IgD-negative memory B cell (primary cell): ENCODE measurements around the gene DYNC1LI2. TPM values are rescaled to one million over a fixed set of nuclear protein-coding genes. Genes with fewer than 3 reads are reported as not detected.
A peak's percentile ranks its signal among the peaks of the same experiment; 100 is the strongest.
"Not testable (repeated sequence)": the region's sequence is repeated elsewhere in the genome, so short reads cannot be mapped to it uniquely, and the experiment has no call there.

Experiments
- H3K27ac Mint-ChIP-seq, 3 donors: one replicate each; pipeline ENCODE4 v1.8.0; 2020 to 2022; ENCODE audit warnings: mild to moderate bottlenecking in 3 of 3, mixed read lengths in 3 of 3, moderate library complexity in 1 of 3
- H3K27me3 Mint-ChIP-seq: one replicate; pipeline ENCODE4 v1.8.0; 2021; ENCODE audit warnings: mixed read lengths
- H3K36me3 Mint-ChIP-seq: one replicate; pipeline ENCODE4 v1.8.0; 2020; ENCODE audit warnings: mild to moderate bottlenecking, mixed read lengths
- H3K4me1 Mint-ChIP-seq, 3 donors: one replicate each; pipeline ENCODE4 v1.8.0; 2020 to 2022; ENCODE audit warnings: mixed read lengths in 3 of 3, mild to moderate bottlenecking in 1 of 3
- H3K4me3 Mint-ChIP-seq, 4 donors: one replicate each; pipeline ENCODE4 v1.8.0; 2020 to 2022; ENCODE audit warnings: mild to moderate bottlenecking in 4 of 4, mixed read lengths in 4 of 4, moderate library complexity in 3 of 4
- H3K9me3 Mint-ChIP-seq, 3 donors: one replicate each; pipeline ENCODE4 v1.8.0; 2020 to 2021; ENCODE audit warnings: mixed read lengths in 3 of 3, mild to moderate bottlenecking in 1 of 3
- polyA plus RNA-seq: library from polyadenylated mRNA; unstranded; fragments of 300-500 nt; fragmentation: Illumina TruSeq; gene quantifications from one replicate; pipeline ENCODE4 v1.2.3, GENCODE V29; 2021

Gene DYNC1LI2
- polyA plus RNA-seq, 1 donor from 2014 or later, result 29.4 TPM

- Mint-ChIP-seq H3K4me3 (peak overlapping the region; percentile 81 to 91 (median 84)), H3K36me3 (no peaks in the 10 kb centered on the region), H3K27ac (peak overlapping the region in 2 of 3 donors; percentile 76 to 77), H3K9me3 (no peaks in the 10 kb centered on the region), H3K4me1 (peaks cover 0 to 8% (median 7%) of the 10 kb centered on the region in 3 donors), H3K27me3 (peaks cover 21% of the 10 kb centered on the region)
These were observed 55.3 kb downstream of the DYNC1LI2 start for GRCh38 chr16:66695935-66696668.

- H3K4me3 Mint-ChIP-seq, result peak overlapping the region; percentile 81 to 91 (median 86)
These were observed 55.9 kb downstream of the DYNC1LI2 start for GRCh38 chr16:66695471-66695934.

GRCh38 chr16:66693149-66693548, 58.3 kb downstream of the DYNC1LI2 start:
- H3K27ac Mint-ChIP-seq, result no peak overlapping the region
- no peaks in the 10 kb centered on the region for H3K36me3 Mint-ChIP-seq
- H3K4me3 Mint-ChIP-seq, result no peak overlapping the region
- no peaks in the 10 kb centered on the region for H3K9me3 Mint-ChIP-seq
- peaks cover 0 to 7% (median 7%) of the 10 kb centered on the region in 3 donors for H3K4me1 Mint-ChIP-seq
- H3K27me3 Mint-ChIP-seq, result peaks cover 32% of the 10 kb centered on the region

More at GRCh38 chr16:66695471-66695934, 55.9 kb downstream of the DYNC1LI2 start:
- Mint-ChIP-seq H3K4me1 (peaks cover 0 to 7% (median 7%) of the 10 kb centered on the region in 3 donors), H3K27ac (peak overlapping the region in 2 of 3 donors; percentile 76 to 77), H3K27me3 (peaks cover 26% of the 10 kb centered on the region), H3K36me3 (no peaks in the 10 kb centered on the region), H3K9me3 (no peaks in the 10 kb centered on the region)

- peaks cover 32% of the 10 kb centered on the region for H3K27me3 Mint-ChIP-seq
- H3K9me3 Mint-ChIP-seq, result no peaks in the 10 kb centered on the region
- H3K4me3 Mint-ChIP-seq, result peak overlapping the region in 1 of 4 donors; percentile 17
- H3K4me1 Mint-ChIP-seq, result peaks cover 0 to 6% (median 6%) of the 10 kb centered on the region in 3 donors
- H3K36me3 Mint-ChIP-seq, result no peaks in the 10 kb centered on the region
- no peak overlapping the region for H3K27ac Mint-ChIP-seq
These were observed 59.1 kb downstream of the DYNC1LI2 start for GRCh38 chr16:66692341-66692740.

GRCh38 chr16:66691234-66691633, 60.2 kb downstream of the DYNC1LI2 start:
- Mint-ChIP-seq H3K27ac (no peak overlapping the region), H3K4me1 (peaks cover 0 to 4% (median 4%) of the 10 kb centered on the region in 3 donors), H3K4me3 (no peak overlapping the region), H3K27me3 (peaks cover 32% of the 10 kb centered on the region), H3K36me3 (no peaks in the 10 kb centered on the region), H3K9me3 (no peaks in the 10 kb centered on the region)

- H3K9me3 Mint-ChIP-seq, result no peaks in the 10 kb centered on the region
- H3K36me3 Mint-ChIP-seq, result no peaks in the 10 kb centered on the region
- peaks cover 0 to 3% (median under 1%) of the 10 kb centered on the region in 3 donors for H3K4me1 Mint-ChIP-seq
- H3K4me3 Mint-ChIP-seq, result no peak overlapping the region
- peaks cover 27% of the 10 kb centered on the region for H3K27me3 Mint-ChIP-seq
- no peak overlapping the region for H3K27ac Mint-ChIP-seq
These were observed 61.1 kb downstream of the DYNC1LI2 start for GRCh38 chr16:66690106-66690847.

GRCh38 chr16:66689282-66689681, 62.1 kb downstream of the DYNC1LI2 start:
- no peaks in the 10 kb centered on the region for H3K9me3 Mint-ChIP-seq
- no peak overlapping the region for H3K4me3 Mint-ChIP-seq
- H3K36me3 Mint-ChIP-seq, result peaks cover 1% of the 10 kb centered on the region
- peaks cover 21% of the 10 kb centered on the region for H3K27me3 Mint-ChIP-seq
- H3K4me1 Mint-ChIP-seq, result no peaks in the 10 kb centered on the region
- no peak overlapping the region for H3K27ac Mint-ChIP-seq

GRCh38 chr16:66687906-66688625, 63.3 kb downstream of the DYNC1LI2 start:
- Mint-ChIP-seq H3K9me3 (no peaks in the 10 kb centered on the region), H3K4me3 (no peak overlapping the region), H3K4me1 (no peaks in the 10 kb centered on the region), H3K36me3 (peaks cover 1% of the 10 kb centered on the region), H3K27me3 (peaks cover 15% of the 10 kb centered on the region), H3K27ac (no peak overlapping the region)

- not testable (repeated sequence) for H3K27ac Mint-ChIP-seq, H3K4me1 Mint-ChIP-seq, H3K36me3 Mint-ChIP-seq, H3K27me3 Mint-ChIP-seq, H3K9me3 Mint-ChIP-seq, H3K4me3 Mint-ChIP-seq
These were observed 65.8 kb downstream of the DYNC1LI2 start for GRCh38 chr16:66685501-66686115.

GRCh38 chr16:66682271-66682670, 69.1 kb downstream of the DYNC1LI2 start:
- Mint-ChIP-seq H3K4me1 (peaks cover 0 to 3% (median 0%) of the 10 kb centered on the region in 3 donors), H3K27ac (no peak overlapping the region), H3K27me3 (no peaks in the 10 kb centered on the region), H3K4me3 (no peak overlapping the region), H3K36me3 (peaks cover 1% of the 10 kb centered on the region), H3K9me3 (no peaks in the 10 kb centered on the region)

GRCh38 chr16:66681676-66682075, 69.7 kb downstream of the DYNC1LI2 start:
- Mint-ChIP-seq H3K27me3 (no peaks in the 10 kb centered on the region), H3K27ac (no peak overlapping the region)

GRCh38 chr16:66678337-66678736, 73.1 kb downstream of the DYNC1LI2 start:
- Mint-ChIP-seq H3K36me3 (no peaks in the 10 kb centered on the region), H3K4me3 (no peak overlapping the region), H3K27ac (no peak overlapping the region), H3K9me3 (no peaks in the 10 kb centered on the region), H3K27me3 (no peaks in the 10 kb centered on the region), H3K4me1 (peaks cover 0 to 4% (median 0%) of the 10 kb centered on the region in 3 donors)

More at GRCh38 chr16:66681676-66682075, 69.7 kb downstream of the DYNC1LI2 start:
- H3K4me3 Mint-ChIP-seq, result no peak overlapping the region
- H3K9me3 Mint-ChIP-seq, result no peaks in the 10 kb centered on the region
- H3K36me3 Mint-ChIP-seq, result peaks cover 1% of the 10 kb centered on the region
- H3K4me1 Mint-ChIP-seq, result peaks cover 0 to 3% (median 0%) of the 10 kb centered on the region in 3 donors

GRCh38 chr16:66677836-66678235, 73.6 kb downstream of the DYNC1LI2 start:
- no peaks in the 10 kb centered on the region for H3K9me3 Mint-ChIP-seq
- H3K36me3 Mint-ChIP-seq, result no peaks in the 10 kb centered on the region
- no peaks in the 10 kb centered on the region for H3K27me3 Mint-ChIP-seq
- H3K4me1 Mint-ChIP-seq, result peaks cover 0 to 4% (median 0%) of the 10 kb centered on the region in 3 donors
- peak overlapping the region in 1 of 3 donors; percentile 6 for H3K27ac Mint-ChIP-seq
- H3K4me3 Mint-ChIP-seq, result no peak overlapping the region

- no peak overlapping the region for H3K4me3 Mint-ChIP-seq
- H3K9me3 Mint-ChIP-seq, result no peaks in the 10 kb centered on the region
- peaks cover 0 to 4% (median 0%) of the 10 kb centered on the region in 3 donors for H3K4me1 Mint-ChIP-seq
- H3K36me3 Mint-ChIP-seq, result no peaks in the 10 kb centered on the region
- H3K27ac Mint-ChIP-seq, result no peak overlapping the region
- H3K27me3 Mint-ChIP-seq, result no peaks in the 10 kb centered on the region
These were observed 74.2 kb downstream of the DYNC1LI2 start for GRCh38 chr16:66677179-66677578.
